IPS-18a (cell line): ENCODE results near the gene METTL23.
"Not testable (repeated sequence)": the region's sequence is repeated elsewhere in the genome, so short reads cannot be mapped to it uniquely, and the experiment has no call there.

ENCODE experiments used
- H3K27ac ChIP-seq: one replicate; pipeline ENCODE4 v1.5.1; 2013; ENCODE audit warnings: low read length
- H3K27me3 ChIP-seq: one replicate; pipeline ENCODE4 v1.6.1; 2013; ENCODE audit warnings: mild to moderate bottlenecking, low read length; ENCODE audit not compliant: control insufficient read depth, insufficient read depth
- H3K36me3 ChIP-seq: one replicate; pipeline ENCODE4 v1.6.1; 2013; ENCODE audit warnings: low read depth, low read length; ENCODE audit not compliant: control insufficient read depth
- H3K4me1 ChIP-seq: one replicate; pipeline ENCODE4 v1.6.1; 2013; ENCODE audit warnings: low read depth, low read length; ENCODE audit not compliant: control insufficient read depth
- H3K4me3 ChIP-seq: one replicate; pipeline ENCODE4 v1.5.1; 2013; ENCODE audit warnings: low read length
- H3K9ac ChIP-seq: one replicate; pipeline ENCODE4 v1.6.1; 2013; ENCODE audit warnings: mild to moderate bottlenecking, low read length, moderate library complexity
- H3K9me3 ChIP-seq: one replicate; pipeline ENCODE4 v1.6.1; 2013; ENCODE audit warnings: low read depth, low read length; ENCODE audit not compliant: control insufficient read depth

METTL23 gene

GRCh38 chr17:76739568-76740115 lies 13.0 kb downstream of the METTL23 start:
- Histone ChIP-seq H3K9ac (peak overlapping the region; percentile 90), H3K4me1 (peaks cover 12% of the 10 kb centered on the region), H3K36me3 (peaks cover 37% of the 10 kb centered on the region)
- not testable (repeated sequence) for H3K27ac ChIP-seq, H3K4me3 ChIP-seq, H3K27me3 ChIP-seq, H3K9me3 ChIP-seq

DNA sequence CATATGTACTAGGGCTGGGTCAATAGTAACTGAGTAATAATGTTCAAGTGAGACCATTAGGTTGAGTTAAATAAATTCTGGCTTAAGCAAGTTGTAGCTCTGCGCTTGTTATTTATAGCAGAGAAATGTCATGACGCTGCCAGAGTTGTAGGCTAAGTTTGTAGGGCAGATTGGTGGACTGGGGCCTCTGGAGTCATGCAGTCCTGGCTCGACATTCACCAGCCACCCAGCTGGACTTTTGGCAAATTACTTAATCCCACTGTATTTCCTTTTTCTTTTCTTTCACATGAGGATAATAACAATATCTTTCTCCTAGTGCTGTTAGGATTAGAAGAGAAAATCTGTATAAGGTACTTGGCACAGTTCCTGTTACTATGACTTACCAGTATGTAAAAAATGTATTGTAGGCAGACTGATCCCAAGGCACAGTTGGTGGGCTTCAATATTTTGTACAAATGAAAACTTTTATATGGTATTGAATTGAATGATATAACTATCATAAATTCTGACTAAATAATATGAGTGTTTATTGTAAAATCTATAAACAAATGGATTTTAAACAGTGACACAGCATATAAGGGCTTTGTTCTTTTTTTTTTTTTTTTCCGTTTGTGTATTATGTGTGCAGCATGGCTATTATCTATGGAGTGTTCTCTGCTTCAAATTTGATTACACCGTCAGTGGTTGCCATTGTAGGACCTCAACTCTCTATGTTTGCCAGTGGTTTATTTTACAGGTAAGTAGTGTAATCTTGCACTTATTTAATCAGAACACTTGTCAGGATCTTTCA lies 13.9 kb downstream of the METTL23 start:
- H3K4me3 ChIP-seq, result no peak overlapping the region
- H3K27me3 ChIP-seq, result no peaks in the 10 kb centered on the region
- no peaks in the 10 kb centered on the region for H3K9me3 ChIP-seq
- peaks cover 7% of the 10 kb centered on the region for H3K4me1 ChIP-seq
- no peak overlapping the region for H3K9ac ChIP-seq
- H3K27ac ChIP-seq, result no peak overlapping the region
- H3K36me3 ChIP-seq, result peaks cover 35% of the 10 kb centered on the region

GRCh38 chr17:76742958-76743357 lies 16.3 kb downstream of the METTL23 start:
- no peak overlapping the region for H3K4me3 ChIP-seq

GRCh38 chr17:76744747-76745146 lies 18.1 kb downstream of the METTL23 start:
- no peaks in the 10 kb centered on the region for H3K27me3 ChIP-seq

More at GRCh38 chr17:76742958-76743357, 16.3 kb downstream of the METTL23 start:
- Histone ChIP-seq H3K9me3 (no peaks in the 10 kb centered on the region), H3K27ac (no peak overlapping the region), H3K9ac (no peak overlapping the region), H3K27me3 (no peaks in the 10 kb centered on the region), H3K36me3 (peaks cover 32% of the 10 kb centered on the region), H3K4me1 (peaks cover 7% of the 10 kb centered on the region)

DNA sequence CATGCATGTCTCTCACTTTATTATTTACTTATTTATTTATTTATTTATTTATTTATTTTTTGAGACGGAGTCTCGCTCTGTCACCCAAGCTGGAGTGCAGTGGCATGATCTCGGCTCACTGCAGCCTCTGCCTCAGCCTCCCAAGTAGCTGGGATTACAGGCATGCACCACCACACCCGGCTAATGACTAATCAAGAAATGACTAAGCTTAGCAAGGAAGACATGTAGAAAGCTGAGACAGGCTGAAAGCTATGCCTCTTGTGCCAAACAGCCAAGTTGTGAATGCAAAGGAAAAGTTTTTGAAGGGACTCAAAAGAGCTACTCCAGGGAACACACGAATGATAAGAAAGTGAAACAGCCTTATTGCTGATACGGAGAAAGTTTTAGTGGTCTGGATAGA lies 19.1 kb downstream of the METTL23 start:
- H3K27me3 ChIP-seq, H3K4me1 ChIP-seq, H3K4me3 ChIP-seq, H3K27ac ChIP-seq, H3K9ac ChIP-seq, H3K9me3 ChIP-seq: not testable (repeated sequence)
- peaks cover 29% of the 10 kb centered on the region for H3K36me3 ChIP-seq

More at GRCh38 chr17:76744747-76745146, 18.1 kb downstream of the METTL23 start:
- no peak overlapping the region for H3K4me3 ChIP-seq
- no peaks in the 10 kb centered on the region for H3K4me1 ChIP-seq
- peaks cover 32% of the 10 kb centered on the region for H3K36me3 ChIP-seq
- H3K9ac ChIP-seq, result no peak overlapping the region
- no peaks in the 10 kb centered on the region for H3K9me3 ChIP-seq
- no peak overlapping the region for H3K27ac ChIP-seq

DNA sequence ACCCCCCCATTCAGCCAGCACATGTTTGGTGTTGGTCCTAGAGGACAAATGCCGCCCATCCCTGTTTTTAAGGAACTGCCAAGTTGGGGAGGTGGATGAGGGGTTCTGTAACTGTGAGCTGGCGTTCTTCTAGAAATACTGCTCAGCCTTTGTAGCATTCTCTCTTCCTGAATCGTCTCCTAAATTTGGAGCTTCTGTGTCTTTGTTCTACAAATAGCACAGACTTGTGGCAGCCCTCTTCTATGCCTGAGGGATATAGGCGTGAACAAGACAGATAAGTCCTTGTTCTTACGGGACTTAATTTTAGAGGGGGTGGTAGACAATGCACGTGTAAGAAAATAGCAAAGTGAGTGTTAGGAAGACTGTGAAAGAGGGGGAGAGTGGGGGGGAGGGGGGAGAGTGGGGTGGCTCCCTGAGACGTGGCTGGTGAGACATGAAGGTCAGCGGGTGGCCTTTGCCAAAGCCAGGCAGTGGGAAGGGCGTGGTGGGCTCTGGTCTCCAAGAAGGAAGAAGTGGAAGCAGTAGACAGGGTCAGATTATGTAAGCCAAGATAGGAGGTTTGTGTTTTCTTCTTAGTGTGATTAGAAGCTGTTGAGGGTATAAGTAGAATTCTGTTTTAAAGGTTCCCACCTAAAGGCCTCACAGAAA lies 21.2 kb downstream of the METTL23 start:
- Histone ChIP-seq H3K4me1 (no peaks in the 10 kb centered on the region), H3K9ac (no peak overlapping the region), H3K27me3 (no peaks in the 10 kb centered on the region), H3K36me3 (peaks cover 19% of the 10 kb centered on the region), H3K9me3 (no peaks in the 10 kb centered on the region), H3K4me3 (no peak overlapping the region), H3K27ac (no peak overlapping the region)

DNA sequence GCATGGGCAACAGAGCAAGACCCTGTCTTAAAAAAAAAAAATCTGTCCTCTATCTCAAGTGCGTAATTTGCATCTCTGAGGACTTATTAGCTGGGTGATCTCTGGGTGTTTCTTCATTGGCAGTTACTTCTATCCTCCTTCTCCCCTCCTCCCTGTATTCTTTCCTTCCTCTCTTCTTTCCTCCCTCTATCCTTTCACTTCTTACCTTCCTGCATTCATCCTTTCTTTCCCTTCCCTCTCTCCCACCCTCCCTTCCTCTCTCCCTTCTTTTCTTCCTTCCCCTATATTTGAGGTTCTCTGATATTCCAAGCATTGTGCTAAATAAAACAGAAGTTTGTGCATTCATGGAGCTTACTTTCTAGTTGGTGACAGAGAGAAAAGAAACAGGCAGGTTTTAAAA lies 22.0 kb downstream of the METTL23 start:
- Histone ChIP-seq H3K36me3 (peaks cover 18% of the 10 kb centered on the region), H3K27ac (no peak overlapping the region), H3K9ac (no peak overlapping the region), H3K4me1 (no peaks in the 10 kb centered on the region), H3K9me3 (no peaks in the 10 kb centered on the region), H3K4me3 (no peak overlapping the region), H3K27me3 (no peaks in the 10 kb centered on the region)

DNA sequence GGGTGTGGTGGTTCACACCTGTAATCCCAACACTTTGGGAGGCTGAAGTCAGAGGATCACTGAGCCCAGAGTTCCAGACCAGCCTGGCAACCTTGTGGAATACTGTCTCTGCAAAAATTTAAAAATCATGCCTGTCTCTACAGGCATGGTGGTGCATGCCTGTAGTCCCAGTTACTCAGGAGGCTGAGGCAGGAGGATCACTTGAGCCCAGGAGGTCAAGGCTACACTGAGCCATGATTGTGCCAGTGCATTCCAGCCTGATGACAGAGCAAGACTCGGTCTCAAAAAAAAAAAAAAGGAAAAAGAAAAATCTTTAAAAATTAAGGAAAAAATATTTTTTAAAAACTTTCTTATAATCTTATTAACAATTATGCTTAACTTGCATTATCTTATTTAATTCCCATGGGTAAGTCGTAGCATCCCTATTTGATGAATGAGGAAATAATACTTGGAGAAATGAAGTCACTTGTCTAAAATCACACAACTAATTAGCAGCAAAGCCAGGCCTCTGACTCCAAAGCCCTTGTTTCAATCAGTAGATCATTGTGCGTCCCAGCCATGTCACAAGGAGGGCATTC lies 24.9 kb downstream of the METTL23 start:
- Histone ChIP-seq H3K36me3 (no peaks in the 10 kb centered on the region), H3K4me3 (no peak overlapping the region), H3K9ac (no peak overlapping the region), H3K27ac (no peak overlapping the region), H3K9me3 (no peaks in the 10 kb centered on the region), H3K27me3 (no peaks in the 10 kb centered on the region), H3K4me1 (no peaks in the 10 kb centered on the region)

GRCh38 chr17:76752006-76752405 lies 25.4 kb downstream of the METTL23 start:
- H3K9me3 ChIP-seq, result no peaks in the 10 kb centered on the region
- H3K27me3 ChIP-seq, result no peaks in the 10 kb centered on the region
- H3K4me3 ChIP-seq, result no peak overlapping the region
- H3K27ac ChIP-seq, result no peak overlapping the region
- H3K4me1 ChIP-seq, result no peaks in the 10 kb centered on the region
- no peaks in the 10 kb centered on the region for H3K36me3 ChIP-seq
- H3K9ac ChIP-seq, result no peak overlapping the region

GRCh38 chr17:76753061-76753961 lies 26.7 kb downstream of the METTL23 start:
- H3K27me3 ChIP-seq, result no peaks in the 10 kb centered on the region
- no peak overlapping the region for H3K27ac ChIP-seq
- H3K4me1 ChIP-seq, result no peaks in the 10 kb centered on the region
- no peaks in the 10 kb centered on the region for H3K9me3 ChIP-seq
- no peak overlapping the region for H3K4me3 ChIP-seq
- H3K9ac ChIP-seq, result no peak overlapping the region
- H3K36me3 ChIP-seq, result no peaks in the 10 kb centered on the region

DNA sequence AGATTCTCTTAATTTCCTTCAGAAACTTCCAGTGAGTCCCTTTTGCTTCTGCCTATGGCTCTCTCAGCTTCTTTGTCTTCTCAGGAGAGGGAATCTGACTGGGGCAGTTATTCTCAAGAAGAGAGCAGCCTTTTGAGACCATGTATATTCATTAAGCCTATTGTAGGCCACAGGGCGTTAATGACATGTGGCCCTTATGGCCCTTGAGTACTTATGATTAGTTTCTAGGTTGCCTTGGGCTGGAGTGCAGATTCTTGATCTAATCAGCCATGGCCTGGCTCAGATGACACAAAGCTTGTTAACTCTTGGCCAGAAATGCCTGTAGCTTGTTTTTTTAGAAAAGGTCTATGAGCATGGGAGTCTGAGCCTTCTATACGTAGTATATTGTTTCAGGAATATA lies 28.6 kb downstream of the METTL23 start:
- Histone ChIP-seq H3K27ac (no peak overlapping the region), H3K4me3 (no peak overlapping the region), H3K9me3 (no peaks in the 10 kb centered on the region), H3K9ac (no peak overlapping the region), H3K4me1 (no peaks in the 10 kb centered on the region), H3K27me3 (no peaks in the 10 kb centered on the region), H3K36me3 (no peaks in the 10 kb centered on the region)
